ENCODE measurements around the gene EPSTI1.

DNA sequence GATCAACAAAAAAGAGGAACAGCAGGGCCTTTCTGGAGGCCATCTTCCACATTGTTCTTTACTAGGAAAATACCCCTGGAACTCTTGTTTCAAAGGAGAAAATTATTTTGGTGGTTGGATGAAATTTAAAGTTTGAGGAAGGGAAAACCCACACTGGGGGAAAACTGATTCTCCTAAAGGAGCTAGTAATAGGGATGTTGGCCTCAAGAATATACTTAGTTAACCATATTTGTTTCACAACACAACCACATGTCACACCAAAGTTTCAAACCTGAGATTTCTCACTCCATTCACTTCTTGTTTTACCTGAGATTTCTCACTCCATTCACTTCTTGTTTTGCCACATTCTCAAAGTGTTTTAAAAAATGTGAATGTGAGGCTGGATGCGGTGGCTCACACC is 2.8 kb upstream of the EPSTI1 start:
- TF ChIP-seq POLR2A (IDR thresholded peaks at IDR 0.05) = no peak
- TF ChIP-seq, protein P1, sequence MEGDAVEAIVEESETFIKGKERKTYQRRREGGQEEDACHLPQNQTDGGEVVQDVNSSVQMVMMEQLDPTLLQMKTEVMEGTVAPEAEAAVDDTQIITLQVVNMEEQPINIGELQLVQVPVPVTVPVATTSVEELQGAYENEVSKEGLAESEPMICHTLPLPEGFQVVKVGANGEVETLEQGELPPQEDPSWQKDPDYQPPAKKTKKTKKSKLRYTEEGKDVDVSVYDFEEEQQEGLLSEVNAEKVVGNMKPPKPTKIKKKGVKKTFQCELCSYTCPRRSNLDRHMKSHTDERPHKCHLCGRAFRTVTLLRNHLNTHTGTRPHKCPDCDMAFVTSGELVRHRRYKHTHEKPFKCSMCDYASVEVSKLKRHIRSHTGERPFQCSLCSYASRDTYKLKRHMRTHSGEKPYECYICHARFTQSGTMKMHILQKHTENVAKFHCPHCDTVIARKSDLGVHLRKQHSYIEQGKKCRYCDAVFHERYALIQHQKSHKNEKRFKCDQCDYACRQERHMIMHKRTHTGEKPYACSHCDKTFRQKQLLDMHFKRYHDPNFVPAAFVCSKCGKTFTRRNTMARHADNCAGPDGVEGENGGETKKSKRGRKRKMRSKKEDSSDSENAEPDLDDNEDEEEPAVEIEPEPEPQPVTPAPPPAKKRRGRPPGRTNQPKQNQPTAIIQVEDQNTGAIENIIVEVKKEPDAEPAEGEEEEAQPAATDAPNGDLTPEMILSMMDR (IDR thresholded peaks at IDR 0.05) = no peak
